NCI-H1930 (cell line): ENCODE measurements around the gene SCO2.

Experiments
- DNase-seq, 2 experiments: peaks; one replicate each; lab custom pipeline; 2025; lab: John Stamatoyannopoulos, UW

Gene SCO2, protein sequence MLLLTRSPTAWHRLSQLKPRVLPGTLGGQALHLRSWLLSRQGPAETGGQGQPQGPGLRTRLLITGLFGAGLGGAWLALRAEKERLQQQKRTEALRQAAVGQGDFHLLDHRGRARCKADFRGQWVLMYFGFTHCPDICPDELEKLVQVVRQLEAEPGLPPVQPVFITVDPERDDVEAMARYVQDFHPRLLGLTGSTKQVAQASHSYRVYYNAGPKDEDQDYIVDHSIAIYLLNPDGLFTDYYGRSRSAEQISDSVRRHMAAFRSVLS

GRCh38 chr22:50525104-50525857 lies at the start of gene SCO2:
SCO2 (minus strand) TSS chr22:50525598; CDS start chr22:50524411, 1,187 bp downstream.
- peak; percentile 91 to 98 for DNase-seq

GRCh38 chr22:50574383-50574755 lies 49.0 kb upstream of the SCO2 start:
- DNase-seq: no peak

GRCh38 chr22:50573491-50574382 lies 48.3 kb upstream of the SCO2 start:
- no peak for DNase-seq

- no peak for DNase-seq
Observed at GRCh38 chr22:50572965-50573364, 47.6 kb upstream of the SCO2 start.

- no peak for DNase-seq
Observed at GRCh38 chr22:50571264-50572175, 46.1 kb upstream of the SCO2 start.

DNA sequence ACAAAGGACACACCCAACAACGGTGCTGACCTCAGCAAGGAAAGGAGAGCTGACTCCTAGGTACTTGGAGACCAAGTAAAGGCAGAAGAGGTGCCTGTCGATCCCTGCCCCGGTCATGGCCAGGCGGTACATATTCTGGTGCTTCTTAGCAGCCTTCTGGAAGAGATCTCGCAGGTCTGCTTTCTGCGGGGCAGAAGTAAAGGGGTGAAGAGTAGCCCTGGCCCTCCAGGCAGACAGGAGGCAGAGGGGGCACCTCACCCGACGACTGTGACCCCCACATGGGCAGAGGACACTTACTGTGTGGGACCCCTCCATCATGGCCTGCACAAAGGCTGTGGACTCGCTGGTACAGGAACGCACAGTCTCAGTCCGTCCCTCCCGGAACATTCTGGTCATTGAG lies 45.5 kb upstream of the SCO2 start:
- no peak for DNase-seq

DNA sequence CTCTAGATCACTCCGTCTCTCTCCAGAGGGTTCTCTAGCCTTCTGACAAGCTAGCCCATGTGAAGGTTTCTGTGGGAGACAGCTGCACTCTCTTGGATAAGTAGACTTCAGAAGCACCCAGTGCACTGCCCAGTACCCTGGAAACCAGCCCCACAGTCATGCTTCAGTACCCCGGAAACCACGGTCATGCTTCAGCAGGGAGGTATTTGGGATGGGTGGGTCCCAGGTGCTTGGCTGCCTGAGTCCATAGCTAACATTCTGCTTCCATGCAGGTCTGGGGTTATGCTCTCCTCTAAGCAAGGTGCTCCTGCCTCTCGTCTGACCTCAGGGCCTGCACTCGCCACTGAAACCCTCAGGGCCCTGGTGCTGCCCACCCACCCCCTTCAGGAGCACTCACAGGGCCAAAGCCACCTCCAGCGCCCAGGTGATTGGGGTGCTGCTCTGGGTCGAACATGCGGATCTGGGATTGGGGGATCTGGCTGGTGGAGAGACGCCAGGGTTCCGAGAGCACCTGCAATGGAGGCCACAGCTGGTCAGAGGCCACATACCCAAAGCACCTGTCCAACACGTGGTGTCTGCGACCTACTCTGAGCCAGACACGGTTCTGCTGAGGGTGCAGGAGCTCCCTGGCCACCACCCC lies 44.6 kb upstream of the SCO2 start:
- DNase-seq: no peak

GRCh38 chr22:50569041-50569459 lies 43.7 kb upstream of the SCO2 start:
- DNase-seq: no peak

DNA sequence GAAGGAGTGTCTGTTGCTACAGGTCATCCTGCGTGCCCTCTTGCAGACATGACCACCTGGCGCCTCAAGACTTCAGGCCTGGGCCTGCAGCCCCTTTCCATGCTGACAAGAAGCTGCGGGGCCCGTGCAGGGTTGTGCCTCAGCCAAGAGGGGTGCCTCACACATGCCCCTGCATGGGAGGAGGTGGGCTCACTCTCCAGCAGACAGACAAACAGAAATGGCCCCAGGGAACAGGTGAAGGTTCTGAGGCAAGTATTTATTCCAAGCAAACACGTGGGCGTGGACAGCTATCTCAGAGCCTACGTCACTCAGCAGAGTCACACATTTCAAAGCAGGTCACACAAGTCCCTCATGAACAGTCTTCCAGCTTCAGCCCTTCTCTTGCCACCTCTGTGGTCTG lies 43.2 kb upstream of the SCO2 start:
- DNase-seq: no peak

DNA sequence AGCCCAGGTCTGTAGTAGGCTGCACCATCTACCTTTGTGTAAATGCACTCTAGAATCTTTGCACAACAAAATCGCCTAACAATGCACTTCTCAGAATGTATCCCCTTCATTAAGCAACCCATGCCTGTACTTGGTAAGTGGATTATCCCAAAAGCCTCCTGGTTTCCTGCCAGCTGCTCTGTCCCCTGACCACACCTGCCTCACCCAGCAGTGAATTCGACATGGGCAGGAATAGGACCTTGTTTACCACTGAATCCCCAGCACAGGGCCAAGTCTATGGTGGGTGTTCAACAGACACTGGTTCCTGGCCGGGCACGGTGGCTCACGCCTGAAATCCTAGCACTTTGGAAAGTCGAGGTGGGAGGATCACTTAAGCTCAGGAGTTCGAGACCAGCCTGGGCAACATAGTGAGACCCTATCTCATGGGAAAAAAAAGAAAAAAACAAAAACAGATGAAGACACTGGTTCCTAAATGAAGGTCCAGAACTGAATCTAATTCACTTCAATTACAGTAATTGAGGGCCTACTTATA lies 42.4 kb upstream of the SCO2 start:
- no peak for DNase-seq

- DNase-seq: no peak
Observed at GRCh38 chr22:50564289-50564688, 38.9 kb upstream of the SCO2 start.

DNA sequence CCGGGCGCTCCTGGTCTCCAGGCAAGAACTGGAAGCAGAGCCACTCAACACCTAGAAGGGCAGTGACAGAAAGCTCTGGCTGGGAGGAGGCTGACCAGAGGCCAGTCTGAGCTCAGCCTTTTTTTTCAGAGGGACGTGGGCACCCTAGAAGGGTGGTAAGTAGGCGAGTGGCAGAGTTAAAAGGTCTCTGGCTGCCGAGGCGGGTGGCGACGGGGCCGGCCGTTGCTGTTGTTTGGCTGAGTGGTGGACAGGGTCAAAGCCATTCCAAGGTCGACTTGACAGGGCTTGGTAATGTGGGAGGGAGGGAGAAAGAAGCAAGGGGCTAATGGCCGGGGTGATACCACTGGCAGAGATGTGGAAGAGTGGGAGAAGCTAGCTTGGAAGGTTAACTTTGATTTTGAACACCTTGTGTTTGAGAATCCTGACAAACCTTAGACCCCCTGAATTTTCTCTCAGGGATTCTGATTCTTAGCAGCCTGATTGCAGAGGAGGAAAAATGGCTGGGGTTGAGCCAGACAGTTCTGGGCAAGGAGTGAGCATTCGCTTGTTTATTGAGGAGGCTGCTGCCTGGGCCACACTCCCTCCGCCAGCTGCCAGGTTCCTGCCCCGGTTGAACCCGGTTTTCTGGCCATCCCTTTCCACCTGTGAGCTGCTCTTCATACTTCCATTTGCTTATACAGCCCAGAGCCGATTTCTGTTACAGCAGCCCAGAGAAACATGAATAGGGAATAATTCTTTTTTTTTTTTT lies 38.2 kb upstream of the SCO2 start:
- no peak for DNase-seq

GRCh38 chr22:50562523-50563412 lies 37.4 kb upstream of the SCO2 start, which contains the start of gene SYCE3:
SYCE3 (minus strand) TSS chr22:50562919; CDS start chr22:50556405, 6,514 bp downstream.
- DNase-seq: peak; percentile 95 to 97

GRCh38 chr22:50561401-50562358 lies 36.3 kb upstream of the SCO2 start:
- DNase-seq: no peak

GRCh38 chr22:50560034-50560433 lies 34.6 kb upstream of the SCO2 start:
- DNase-seq: no peak

DNA sequence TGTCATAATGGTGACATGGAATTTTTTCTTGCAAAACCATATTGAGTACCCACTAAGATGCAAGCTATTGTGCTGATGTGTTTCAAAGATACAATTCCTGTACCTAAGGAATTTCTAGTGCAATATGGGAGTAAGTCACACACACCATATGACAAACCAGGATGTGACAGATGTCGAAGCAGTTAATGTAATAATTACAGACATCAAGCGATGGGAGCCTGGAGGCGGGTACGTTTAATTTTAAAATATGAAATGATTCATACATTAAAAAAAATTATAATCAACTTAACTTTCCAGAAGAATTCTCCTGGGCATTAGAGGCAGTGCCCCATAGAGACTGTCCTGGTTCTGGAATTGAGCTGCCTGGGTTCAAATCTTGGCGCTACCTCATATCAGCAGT lies 31.3 kb upstream of the SCO2 start:
- no peak for DNase-seq

GRCh38 chr22:50553310-50553709 lies 27.9 kb upstream of the SCO2 start:
- DNase-seq: no peak
